NCI-H2029 treated with DMSO at 0.1 percent for 48 hours (cell line): ENCODE measurements around the gene TNFRSF18.
"Not testable (repeated sequence)": the region's sequence is repeated elsewhere in the genome, so short reads cannot be mapped to it uniquely, and the experiment has no call there.

Source experiments
- DNase-seq: peaks from one replicate; lab custom pipeline; 2025; lab: John Stamatoyannopoulos, UW

The TNFRSF18 gene

DNA sequence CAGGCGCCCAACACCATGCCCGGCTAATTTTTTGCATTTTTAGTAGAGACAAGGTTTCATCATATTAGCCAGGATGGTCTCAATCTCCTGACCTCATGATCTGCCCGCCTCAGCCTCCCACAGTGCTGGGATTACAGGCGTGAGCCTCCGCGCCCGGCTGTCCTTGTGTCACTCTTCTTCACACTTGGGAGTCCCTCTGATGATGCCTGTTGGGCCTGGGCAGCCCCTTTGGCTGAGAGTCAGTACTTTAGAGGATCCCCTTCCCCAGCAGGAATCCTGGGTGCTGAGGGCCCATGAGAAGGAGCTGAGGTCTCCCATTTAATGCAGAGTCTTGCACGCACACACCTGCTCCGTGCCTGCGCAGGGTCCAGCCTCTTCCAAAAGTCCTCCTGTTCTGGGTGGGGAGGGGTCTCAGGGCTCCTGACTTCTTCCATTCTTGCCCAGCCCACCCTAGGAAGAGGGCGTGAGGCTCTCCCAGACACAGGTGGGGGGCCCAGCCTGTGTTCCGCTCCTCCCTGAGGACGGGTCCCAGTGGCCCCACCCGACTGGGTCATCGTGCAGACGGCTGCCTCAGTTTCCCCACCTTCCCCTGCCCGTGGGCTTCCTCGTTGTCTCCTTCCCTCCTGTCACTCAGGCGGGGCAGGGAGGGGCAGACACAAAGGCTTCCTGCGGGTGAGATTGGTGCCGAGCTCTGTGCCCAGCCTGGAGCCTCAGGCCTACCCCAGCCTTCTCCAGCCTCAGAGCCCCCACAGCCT, 28.8 kb downstream of the TNFRSF18 start:
- DNase-seq: no peak

DNA sequence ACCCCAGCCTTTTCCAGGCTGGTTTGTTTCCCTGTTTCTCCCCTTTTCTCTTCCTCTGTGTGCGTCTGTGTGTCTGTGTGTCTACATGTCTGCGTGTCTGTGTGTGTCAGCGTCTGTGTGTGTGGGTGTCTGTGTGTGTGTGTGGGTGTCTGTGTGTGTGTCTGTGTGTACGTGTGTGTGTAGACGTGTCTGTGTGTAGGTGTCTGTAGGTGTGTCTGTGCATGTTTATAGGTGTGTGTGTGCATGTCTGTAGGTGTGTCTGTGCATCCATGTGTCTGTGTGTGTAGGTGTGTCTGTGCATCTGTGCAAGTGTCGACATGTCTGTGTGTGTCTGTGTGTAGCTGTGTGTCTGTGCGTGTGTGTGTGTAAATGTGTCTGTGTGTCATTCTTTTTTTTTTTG, 29.5 kb downstream of the TNFRSF18 start:
- DNase-seq: no peak

DNA sequence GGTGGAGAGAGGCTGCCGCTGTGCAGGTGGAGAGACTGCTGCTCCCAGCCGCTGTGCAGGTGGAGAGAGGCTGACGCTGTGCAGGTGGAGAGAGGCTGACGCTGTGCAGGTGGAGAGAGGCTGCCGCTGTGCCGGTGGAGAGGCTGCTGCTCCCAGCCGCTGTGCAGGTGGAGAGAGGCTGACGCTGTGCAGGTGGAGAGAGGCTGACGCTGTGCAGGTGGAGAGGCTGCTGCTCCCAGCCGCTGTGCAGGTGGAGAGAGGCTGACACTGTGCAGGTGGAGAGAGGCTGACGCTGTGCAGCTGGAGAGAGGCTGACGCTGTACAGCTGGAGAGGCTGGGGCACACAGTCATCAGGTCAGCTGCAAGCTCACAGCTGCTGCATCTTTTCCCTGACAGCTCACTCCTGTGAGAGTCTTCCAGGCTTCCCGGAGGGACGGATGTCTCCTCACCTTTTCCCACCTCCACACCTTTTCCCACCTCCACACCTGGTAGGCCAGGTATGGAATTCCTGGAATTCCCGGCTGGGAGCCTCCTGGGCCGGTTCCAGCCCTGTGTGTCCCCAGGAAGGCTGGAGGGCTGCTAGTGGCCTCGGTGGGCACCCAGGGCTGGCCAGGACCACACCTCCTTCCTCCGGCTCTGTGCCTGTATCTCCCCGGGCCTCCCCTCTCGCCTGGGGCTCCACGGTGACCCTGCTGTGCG, 30.2 kb downstream of the TNFRSF18 start:
- DNase-seq: not testable (repeated sequence)

DNA sequence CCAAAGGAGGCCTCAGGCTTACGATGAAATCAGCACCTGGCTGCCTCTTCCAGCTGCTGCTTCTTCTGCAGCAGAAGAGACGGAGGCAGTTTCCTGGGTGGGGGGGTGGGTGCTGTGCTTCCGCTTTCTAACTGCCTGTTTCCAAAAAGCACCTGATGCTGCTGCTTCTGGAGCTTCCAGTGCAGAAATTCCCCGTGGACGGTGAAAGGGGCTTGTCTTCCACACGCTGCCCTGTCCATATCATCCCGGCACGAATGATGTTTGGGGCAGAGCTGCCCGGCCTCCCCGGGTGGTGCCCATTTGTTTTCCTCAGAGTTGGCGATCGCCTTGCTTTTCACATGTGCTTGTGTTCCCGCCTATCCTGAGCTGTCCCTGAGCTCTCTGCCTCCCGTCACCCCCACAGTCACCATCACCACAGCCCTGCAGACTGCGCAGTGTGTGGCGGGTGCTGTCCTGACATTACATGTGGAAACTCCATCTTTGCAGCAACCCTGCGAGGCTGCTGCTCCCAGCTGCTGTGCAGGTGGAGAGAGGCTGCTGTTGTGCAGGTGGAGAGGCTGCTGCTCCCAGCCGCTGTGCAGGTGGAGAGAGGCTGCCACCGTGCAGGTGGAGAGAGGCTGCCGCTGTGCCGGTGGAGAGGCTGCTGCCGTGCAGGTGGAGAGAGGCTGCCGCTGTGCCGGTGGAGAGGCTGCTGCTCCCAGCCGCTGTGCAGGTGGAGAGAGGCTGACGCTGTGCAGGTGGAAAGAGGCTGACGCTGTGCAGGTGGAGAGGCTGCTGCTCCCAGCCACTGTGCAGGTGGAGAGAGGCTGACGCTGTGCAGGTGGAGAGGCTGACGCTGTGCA, 30.9 kb downstream of the TNFRSF18 start:
- DNase-seq: no peak

DNA sequence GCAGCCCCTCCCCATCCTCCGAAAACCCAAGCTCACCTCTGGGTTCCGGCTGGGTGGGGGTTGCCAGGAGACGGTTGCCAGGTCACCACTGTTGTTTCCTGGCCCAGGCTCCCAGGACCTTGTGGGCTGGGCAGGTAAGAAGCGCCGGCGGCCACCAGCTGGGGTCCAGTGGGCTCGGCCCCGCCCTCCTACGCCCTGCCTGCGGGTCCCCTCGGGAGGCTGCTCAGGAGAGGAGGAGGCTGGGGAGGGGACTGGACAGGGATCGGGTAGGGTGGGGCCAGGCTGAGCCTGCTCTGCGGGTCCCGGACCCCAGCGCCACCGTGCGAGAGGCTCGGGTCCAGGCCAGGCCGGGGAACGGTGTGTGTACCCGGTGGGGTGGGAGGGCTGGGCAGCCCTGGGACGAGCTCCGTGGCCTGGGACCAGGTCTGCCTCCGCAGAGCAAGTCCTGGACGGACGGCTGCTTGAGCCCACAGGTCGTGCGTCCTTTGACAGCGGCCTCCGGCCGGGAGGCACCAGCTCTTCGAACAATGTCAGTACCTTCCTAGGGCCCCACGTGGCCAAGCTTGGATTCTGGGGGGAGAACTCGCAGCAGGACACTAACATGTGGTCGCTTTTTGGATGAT, 32.5 kb downstream of the TNFRSF18 start, which contains the start of gene TTLL10:
TTLL10 (plus strand) TSS at position 88 of the 623 bp plus-strand sequence. CDS start 5,336 bp downstream, outside the sequence.
- DNase-seq: no peak

DNA sequence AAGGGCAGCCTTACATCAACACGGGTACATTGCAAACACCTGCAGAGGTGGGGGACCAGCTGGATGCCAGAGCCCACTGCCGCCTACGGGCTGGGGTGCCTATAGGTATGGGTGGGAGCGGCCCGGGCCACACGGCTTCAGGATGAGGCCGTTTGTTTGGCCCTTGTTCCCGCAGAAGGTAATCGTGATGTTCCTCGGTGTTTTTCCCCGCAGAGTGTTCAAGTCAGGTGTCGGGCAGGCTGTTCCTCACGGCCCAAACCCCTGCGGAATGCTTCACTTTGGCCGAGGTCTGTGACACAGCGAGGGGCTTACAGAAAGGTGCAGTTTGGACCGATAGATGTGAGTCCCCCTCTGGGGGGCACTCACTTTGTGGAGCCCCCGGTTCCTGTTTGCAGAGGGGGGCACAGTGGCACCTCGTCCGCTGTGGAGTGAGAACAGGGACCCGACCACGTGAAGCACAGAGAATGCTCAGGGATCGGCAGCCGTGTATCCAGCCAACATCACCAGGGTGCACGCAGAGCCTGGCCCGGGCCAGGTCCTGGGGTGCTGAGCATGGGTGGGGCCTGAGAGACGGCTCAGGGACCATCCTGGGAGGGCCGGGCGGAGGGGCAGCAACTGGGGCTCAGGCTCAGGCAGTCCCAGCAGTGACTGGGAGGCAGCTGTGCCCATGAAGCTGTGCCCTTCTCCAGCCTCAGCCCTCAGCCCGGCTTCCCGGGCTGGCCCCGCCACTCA, 33.2 kb downstream of the TNFRSF18 start:
- DNase-seq: no peak

DNA sequence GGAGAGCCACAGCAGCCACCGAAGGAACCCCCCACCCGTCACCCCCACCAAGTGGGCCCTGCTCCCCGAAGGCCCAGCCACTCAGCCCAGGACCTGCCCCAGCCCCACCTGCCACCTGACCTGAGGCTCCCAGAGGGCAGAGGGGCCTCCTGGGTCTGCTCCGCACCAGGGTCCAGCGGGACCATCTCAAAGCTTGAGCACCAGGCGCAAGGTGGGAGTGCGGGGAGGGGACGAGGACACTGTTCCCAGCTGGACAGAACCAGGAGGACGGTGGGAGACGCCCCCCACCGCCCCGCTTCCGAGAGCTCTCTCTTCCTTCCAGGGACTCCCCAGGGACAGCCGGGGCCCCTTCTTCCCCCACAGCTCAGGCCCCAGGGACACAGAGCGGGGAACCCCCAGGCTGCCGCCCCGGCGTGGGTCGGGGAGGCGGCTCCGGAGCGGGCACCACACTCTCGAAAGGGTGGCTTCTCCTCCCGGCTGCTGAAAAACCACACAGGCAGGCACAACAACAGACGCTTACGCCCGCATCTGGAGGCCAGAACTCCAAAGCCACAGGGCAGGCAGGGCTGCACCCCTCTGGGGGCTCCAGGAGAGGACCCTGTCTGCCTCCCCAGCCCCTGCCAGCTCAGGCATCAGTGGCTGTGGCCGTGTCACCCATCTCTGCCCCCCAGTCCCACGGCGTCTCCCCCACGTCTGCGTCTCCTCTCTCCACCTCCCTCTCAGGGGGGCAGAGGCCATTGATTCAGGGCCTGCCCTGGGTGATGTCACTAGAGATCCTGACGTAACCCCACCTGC, 34.6 kb downstream of the TNFRSF18 start:
- no peak for DNase-seq

DNA sequence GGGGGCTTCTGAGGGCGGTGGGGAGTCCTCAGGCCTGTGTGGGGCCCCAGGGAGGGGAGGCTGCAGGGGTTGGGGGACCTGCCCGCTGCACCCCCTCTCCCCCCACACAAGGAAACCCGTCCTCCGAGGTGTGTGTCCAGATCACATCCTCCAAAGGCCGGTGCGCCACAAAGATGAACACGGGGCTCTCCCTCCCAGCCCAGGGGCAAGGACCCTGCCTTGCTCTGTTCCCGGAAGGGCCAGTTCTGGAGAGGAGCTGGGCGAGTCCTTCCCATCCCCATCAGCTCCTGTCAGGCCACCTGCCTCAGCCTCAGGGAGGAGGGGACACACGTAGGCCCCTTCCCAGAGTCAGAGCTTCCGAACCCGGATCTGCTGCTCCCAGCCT, 35.2 kb downstream of the TNFRSF18 start:
- DNase-seq: no peak

DNA sequence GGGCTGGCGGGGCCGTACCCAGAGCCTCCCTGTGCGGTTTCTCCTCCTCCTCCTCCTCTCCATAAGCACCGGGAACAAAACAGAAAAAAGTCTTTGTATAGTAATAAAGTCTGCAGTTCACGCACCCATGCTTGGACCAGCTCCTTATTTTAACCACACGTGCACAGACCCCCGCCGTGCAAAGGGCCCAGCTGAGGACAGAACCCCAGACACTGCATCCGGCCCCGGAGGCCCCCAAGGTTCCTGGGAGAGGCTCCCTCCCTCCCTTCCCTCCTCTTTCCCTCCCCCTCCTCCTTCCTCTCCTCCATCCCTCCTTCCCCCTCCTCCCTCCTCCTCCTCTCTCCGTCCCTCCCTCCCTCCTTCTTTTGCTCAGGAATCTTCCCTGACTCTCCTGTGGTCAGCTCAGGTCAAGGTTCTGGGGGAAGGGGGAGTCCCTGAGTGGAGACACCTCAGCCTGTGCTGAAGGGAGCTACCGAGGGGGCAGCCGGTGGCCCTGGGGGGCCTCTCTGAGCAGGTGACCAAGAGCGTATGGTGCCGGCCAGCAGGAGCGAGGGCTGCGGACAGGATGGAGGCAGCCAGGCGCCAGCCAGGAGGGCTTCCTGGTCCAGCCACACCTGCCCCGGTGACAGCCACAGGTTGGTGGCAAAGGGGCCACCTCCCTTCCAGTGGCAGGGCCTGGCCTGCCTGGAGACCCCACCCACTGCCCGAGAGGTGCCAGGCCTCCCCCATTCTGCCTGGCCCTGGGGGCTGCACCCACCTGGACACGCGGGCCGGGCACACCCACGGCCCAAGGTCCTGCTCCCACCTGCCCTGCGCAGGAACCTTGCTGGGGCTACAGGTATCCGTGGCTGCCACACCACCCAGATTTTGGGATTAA, 35.9 kb downstream of the TNFRSF18 start:
- DNase-seq: no peak

DNA sequence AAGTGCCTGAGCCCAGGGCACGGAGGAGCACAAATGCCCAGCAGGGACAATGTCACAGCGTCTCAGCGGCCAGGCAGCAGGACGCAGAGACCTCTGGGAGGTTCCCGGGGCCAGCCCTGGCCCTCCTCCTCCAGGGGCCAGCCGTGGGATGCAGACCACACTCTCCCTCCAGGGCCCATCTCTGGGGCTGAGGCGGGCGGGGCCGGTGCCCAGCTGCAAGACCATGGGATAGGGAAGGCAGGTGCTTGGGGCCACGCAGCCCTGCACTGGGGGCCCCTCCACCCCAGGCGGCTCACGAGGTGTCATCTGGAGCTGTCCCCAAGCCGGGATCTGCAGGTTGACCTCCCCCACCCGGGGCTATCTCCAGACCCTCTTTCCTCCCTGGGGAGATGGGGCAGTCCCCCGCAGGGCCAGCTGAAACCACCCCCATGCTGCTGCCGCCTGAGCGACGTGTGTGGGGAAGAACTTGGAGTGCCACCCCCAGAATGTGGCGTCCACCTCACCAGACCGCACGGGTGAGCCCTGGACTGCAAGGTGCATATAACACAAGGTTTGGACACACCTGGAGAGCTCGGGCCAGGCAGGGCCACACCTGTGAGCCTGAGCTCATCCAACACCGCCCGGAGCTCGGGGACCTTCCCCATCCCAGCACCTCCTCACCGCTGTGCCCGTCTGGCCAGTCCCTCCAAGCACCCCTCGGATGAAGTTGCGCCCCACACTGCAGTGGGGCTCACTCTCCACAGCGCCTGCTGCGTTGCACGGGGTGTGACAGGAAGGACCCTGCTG, 36.8 kb downstream of the TNFRSF18 start:
- DNase-seq: no peak

DNA sequence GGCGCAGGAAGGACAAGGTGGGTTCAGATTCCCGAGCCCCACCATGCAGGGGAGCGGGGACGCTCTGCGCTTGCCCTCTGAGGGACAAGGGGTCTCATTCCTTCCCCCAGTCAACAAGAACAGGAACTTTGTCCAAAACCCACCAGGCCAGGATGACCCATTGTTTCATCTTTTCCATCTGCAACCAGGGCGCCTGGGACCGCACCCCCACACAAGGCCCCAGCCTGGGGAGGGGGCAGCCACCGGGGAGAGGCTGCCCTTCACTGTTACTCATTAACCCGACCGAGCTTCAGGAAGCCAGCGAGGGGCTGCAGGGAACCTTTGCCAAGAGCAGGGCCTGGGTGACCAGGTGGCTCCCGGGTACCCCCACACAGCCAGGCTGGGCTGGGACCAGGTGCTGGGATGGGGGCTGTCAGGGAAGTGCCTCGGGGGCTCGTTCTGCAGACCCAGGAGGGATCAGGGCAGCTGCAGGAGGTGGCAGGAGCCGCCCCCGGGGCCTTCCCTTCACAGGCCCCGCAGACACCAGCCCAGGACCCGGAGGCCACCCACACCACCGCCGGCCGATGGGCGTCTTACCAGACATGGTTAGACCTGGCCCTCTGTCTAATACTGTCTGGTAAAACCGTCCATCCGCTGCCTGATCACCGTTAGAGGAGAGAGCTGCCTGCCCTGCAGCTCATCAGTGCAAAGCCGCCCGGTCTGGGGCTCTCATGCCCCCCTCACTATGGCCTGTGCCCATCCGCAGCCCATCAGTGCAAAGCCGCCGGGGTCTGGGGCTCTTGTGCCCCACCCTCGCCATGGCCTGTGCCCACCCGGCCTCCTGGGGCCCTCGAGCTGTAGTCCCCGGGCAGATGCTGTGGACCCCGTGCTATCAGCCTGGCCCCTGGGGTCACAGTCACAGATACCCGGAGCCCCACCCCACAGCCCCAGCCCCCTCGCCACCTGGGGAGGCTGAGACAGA, 37.7 kb downstream of the TNFRSF18 start:
- no peak for DNase-seq

DNA sequence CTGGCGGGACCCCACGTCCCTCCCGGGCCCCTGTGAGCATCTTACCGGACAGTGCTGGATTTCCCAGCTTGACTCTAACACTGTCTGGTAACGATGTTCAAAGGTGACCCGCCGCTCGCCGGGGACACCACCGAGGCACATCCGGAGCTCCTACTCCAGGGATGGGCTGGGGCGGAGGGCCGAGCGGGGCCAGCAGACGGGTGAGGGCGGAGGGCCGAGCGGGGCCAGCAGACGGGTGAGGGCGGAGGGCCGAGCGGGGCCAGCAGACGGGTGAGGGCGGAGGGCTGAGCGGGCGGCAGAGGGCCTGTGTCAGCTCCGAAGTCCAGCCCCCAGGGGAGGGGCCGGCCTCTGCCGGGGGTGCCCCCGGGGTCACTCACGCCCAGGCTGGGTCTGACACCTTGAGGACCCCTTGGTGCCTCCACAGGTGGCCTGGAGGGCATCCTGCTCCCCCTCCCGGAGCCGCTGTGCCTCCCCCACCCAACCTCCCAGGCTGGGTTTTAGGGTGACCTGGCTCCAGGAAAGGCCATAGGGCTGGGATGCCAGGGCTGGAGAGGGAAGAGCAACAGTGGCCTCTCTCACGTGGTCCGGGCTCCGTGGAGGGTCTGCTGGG, 38.4 kb downstream of the TNFRSF18 start:
- no peak for DNase-seq

DNA sequence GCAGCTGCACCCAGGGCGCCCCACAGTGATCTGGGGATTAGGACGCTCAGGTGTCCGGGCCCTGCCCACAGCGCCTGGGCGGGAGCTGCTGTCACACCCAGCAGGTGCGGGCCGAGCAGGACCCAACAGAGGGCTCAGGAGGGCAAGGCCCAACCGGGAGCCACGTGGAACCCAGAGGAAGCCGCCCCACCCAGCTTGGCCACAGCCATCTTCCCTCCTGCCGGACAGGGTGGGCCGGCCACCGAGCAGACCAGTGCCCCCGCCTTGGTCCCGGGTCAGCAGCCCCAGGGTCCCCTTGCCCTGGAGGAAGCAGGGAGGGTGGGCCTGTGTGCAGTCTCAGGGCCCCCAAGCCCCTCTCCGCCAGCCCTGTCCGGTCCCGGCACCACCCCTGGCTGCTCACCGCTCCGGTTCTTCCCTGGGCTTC, 39.0 kb downstream of the TNFRSF18 start:
- DNase-seq: no peak

DNA sequence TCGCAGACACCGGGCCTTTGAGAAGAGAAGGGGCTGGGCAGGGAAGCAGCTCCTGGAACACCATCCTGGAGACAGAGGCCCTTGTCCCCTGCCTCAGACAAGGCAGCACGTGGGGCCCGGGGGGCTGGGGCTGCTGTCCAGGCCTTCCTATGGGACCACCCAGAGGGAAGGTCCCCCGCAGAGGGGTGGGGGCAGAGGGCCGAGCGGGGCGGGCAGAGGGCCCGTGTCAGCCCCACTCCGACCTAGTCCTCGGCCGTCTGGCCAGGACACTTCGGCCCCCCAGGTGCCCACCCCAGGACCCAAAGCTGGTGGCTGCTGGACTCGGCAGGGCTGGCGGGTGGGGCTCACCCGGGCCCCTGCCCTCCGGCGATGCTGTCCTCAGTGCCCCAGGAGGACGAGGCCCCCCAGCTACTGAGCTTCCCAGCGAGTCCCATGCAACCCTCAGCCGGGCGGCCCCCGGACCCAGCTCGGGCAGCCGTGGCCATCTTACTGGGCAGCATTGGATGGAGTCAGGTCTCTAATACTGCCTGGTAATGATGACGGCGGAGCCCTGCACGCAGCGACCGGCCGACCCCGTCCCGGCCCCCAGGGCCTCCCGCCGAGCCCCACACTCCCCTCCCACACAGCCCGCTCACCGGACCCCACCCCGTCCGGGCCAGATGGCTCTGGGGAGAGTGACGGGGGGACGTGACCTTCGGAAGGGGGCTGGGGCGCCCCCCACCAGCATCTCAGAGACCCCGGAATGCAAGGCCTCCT, 39.6 kb downstream of the TNFRSF18 start:
- no peak for DNase-seq

DNA sequence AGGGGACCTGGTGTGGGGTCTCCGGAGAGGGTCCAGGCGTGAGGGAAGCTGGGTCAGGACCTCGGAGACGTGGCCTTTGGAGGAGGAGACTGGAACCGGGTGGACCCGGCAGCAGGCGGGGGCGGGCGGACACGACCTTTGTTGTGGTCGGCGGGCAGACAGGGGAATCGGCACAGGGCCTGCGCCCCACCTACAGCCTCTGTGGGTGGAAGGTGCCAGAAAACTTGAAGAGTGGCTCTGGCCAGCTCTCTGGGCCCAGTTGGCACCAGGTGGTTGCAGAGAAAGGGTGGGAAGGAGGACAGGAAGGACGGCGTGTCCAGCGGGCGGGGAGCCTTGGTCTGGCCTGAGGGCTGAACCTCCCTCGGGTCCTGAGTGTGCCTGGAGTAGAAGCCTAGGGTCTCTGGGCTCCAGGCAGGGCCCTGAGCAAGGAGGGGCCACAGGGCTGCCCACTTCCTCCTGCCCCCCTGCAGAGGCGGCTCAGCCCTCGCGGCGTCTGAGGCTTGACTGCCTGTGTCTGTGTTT, 40.4 kb downstream of the TNFRSF18 start:
- no peak for DNase-seq

DNA sequence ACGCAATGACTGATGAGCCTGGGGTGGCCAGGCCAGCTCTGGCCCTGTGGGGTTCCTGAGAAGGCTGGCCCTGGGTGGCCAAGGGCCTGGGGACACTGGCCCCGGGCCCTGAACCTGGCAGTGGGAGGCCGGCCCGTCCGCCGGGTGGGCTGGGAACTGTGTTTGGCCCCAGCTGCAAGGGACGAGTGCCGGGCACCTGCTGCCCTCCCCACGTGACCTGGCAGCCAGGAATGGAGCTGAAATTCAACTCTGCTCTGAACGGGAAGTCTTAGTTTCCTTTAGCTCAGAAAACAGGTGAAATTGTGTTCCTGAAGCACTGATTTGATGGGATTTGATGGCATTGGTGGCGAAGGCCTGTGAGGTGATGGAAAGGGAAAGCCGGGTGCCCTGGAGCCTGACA, 40.9 kb downstream of the TNFRSF18 start:
- no peak for DNase-seq
